Keratinocyte (primary cell): Measurements from ENCODE around the gene TMOD1.

Experiments
- EZH2 ChIP-seq: IDR thresholded peaks from one replicate; pipeline ENCODE4 v1.6.1; 2012; ENCODE audit warnings: inconsistent platforms, mild to moderate bottlenecking, low read length, moderate library complexity
- TF ChIP-seq, protein P1 (sequence below), 3 experiments: IDR thresholded peaks in 1 of 3; conservative IDR thresholded peaks in 1 of 3; optimal IDR thresholded peaks in 1 of 3; 2 replicates in 2 of 3; 3 replicates in 1 of 3; pipeline versions ENCODE3 to v1.5.1; 2011; ENCODE audit warnings: low read length in 3 of 3, mild to moderate bottlenecking in 3 of 3, moderate library complexity in 2 of 3, control low read depth in 1 of 3, inconsistent platforms in 1 of 3; ENCODE audit not compliant: insufficient read depth in 2 of 3; ENCODE audit errors: extremely low read depth in 1 of 3

DNA sequence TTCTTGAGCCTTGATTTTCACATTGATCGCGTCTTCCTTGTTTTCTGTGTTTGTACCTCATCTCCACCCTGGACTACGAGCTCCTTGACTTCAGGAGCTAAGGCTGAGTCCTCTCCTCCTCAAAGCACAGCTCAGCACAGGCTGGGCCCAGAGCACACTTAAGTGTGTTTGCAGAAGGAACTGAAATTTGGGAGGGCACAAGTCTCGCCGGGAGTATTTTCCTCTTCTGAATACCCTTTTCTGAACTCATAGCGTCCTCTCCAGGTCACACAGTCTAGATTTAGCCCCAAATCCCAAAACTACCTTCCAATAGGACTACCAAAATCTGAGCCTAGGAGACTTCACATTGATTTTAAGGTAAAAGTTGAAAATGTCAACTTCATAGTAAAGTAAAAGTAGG is 90.1 kb downstream of the TMOD1 start:
- no peak for TF ChIP-seq EZH2
- TF ChIP-seq, protein P1, sequence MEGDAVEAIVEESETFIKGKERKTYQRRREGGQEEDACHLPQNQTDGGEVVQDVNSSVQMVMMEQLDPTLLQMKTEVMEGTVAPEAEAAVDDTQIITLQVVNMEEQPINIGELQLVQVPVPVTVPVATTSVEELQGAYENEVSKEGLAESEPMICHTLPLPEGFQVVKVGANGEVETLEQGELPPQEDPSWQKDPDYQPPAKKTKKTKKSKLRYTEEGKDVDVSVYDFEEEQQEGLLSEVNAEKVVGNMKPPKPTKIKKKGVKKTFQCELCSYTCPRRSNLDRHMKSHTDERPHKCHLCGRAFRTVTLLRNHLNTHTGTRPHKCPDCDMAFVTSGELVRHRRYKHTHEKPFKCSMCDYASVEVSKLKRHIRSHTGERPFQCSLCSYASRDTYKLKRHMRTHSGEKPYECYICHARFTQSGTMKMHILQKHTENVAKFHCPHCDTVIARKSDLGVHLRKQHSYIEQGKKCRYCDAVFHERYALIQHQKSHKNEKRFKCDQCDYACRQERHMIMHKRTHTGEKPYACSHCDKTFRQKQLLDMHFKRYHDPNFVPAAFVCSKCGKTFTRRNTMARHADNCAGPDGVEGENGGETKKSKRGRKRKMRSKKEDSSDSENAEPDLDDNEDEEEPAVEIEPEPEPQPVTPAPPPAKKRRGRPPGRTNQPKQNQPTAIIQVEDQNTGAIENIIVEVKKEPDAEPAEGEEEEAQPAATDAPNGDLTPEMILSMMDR (optimal IDR thresholded peaks at IDR 0.05 in 1 of 3, IDR thresholded peaks at IDR 0.05 in 1 of 3, conservative IDR thresholded peaks at IDR 0.05 in 1 of 3; ENCODE audit: extremely low read depth in 1 of 3, insufficient read depth in 2 of 3, low read length in 3 of 3): no peak
